OCI-LY7 (cell line): ENCODE results near the gene SLC19A1.

ENCODE experiments used
- CTCF ChIP-seq: fragments of 200-600 bp; sonication (generic); conservative IDR thresholded peaks from 2 replicates; pipeline ENCODE4 v1.5.1; 2014; ENCODE audit warnings: mild to moderate bottlenecking, antibody characterized with exemption, low read length, moderate library complexity, mixed read lengths
- EZH2phosphoT487 ChIP-seq: fragments of 200-600 bp; sonication (generic); IDR thresholded peaks from 2 replicates; pipeline ENCODE4 v1.6.1; 2018; ENCODE audit warnings: low read depth, borderline replicate concordance, mild to moderate bottlenecking, mixed run types, antibody characterized with exemption, low read length, moderate library complexity, mixed read lengths

- TF ChIP-seq CTCF: no peak
- TF ChIP-seq EZH2phosphoT487: no peak
These were observed 87.9 kb downstream of the SLC19A1 start for GRCh38 chr21:45454060-45454925.
